GOT3 (cell line): Measurements from ENCODE around the gene SHROOM3.

Experiments used
- DNase-seq: peaks from one replicate; lab custom pipeline; 2025; ENCODE audit warnings: mixed read lengths; lab: John Stamatoyannopoulos, UW

Gene SHROOM3

GRCh38 chr4:76624931-76625715, 190.1 kb downstream of the SHROOM3 start:
- no peak for DNase-seq

GRCh38 chr4:76626686-76627465, 191.8 kb downstream of the SHROOM3 start:
- DNase-seq: no peak

- DNase-seq: no peak
Measured at GRCh38 chr4:76628251-76628650, 193.2 kb downstream of the SHROOM3 start.

GRCh38 chr4:76630741-76631140, 195.7 kb downstream of the SHROOM3 start:
- DNase-seq: no peak

- DNase-seq: no peak
Measured at GRCh38 chr4:76634220-76634619, 199.2 kb downstream of the SHROOM3 start.

- DNase-seq: no peak
Measured at GRCh38 chr4:76637712-76638361, 202.8 kb downstream of the SHROOM3 start.

- DNase-seq: no peak
Measured at GRCh38 chr4:76639288-76639687, 204.3 kb downstream of the SHROOM3 start.

- DNase-seq: no peak
Measured at GRCh38 chr4:76640353-76640910, 205.4 kb downstream of the SHROOM3 start.

- DNase-seq: no peak
Measured at GRCh38 chr4:76641351-76641750, 206.3 kb downstream of the SHROOM3 start.

- no peak for DNase-seq
Measured at GRCh38 chr4:76641758-76642157, 206.7 kb downstream of the SHROOM3 start.

- DNase-seq: no peak
Measured at GRCh38 chr4:76644831-76645485, 209.9 kb downstream of the SHROOM3 start.

GRCh38 chr4:76649086-76649485, 214.1 kb downstream of the SHROOM3 start:
- DNase-seq: no peak

- no peak for DNase-seq
Measured at GRCh38 chr4:76651616-76652015, 216.6 kb downstream of the SHROOM3 start.

- no peak for DNase-seq
Measured at GRCh38 chr4:76652389-76652788, 217.4 kb downstream of the SHROOM3 start.

- DNase-seq: no peak
Measured at GRCh38 chr4:76654084-76654483, 219.1 kb downstream of the SHROOM3 start.

- DNase-seq: no peak
Measured at GRCh38 chr4:76654791-76655190, 219.8 kb downstream of the SHROOM3 start.

GRCh38 chr4:76655566-76656479, 220.8 kb downstream of the SHROOM3 start:
- no peak for DNase-seq

GRCh38 chr4:76657443-76657842, 222.4 kb downstream of the SHROOM3 start:
- no peak for DNase-seq

- no peak for DNase-seq
Measured at GRCh38 chr4:76658231-76659102, 223.4 kb downstream of the SHROOM3 start.

- DNase-seq: no peak
Measured at GRCh38 chr4:76659103-76659490, 224.1 kb downstream of the SHROOM3 start.
